ENCODE data around the gene SMIM38.
"Not testable (repeated sequence)": the region's sequence is repeated elsewhere in the genome, so short reads cannot be mapped to it uniquely, and the experiment has no call there.

Gene SMIM38

GRCh38 chr11:69135420-69136363 is 20.0 kb upstream of the SMIM38 start:
- peak in 3 of 42 donors; percentile 0 to 31 (median 23) for DNase-seq
- intact Hi-C loops (cut with DNase I), result no loop called here

- intact Hi-C loops (cut with DNase I), result no loop called here
- DNase-seq, result peak in 4 of 42 donors; percentile 2 to 13 (median 8)
Measured at GRCh38 chr11:69136471-69136870, 19.3 kb upstream of the SMIM38 start.

- intact Hi-C loops (cut with DNase I), result no loop called here
- peak in 4 of 42 donors; percentile 7 to 22 (median 14) for DNase-seq
Measured at GRCh38 chr11:69137151-69137844, 18.4 kb upstream of the SMIM38 start.

GRCh38 chr11:69138265-69138664 is 17.5 kb upstream of the SMIM38 start:
- intact Hi-C loops (cut with DNase I), result no loop called here
- DNase-seq, result peak in 1 of 42 donors; percentile 16

- intact Hi-C loops (cut with DNase I), result not testable (repeated sequence)
Measured at GRCh38 chr11:69140161-69140560, 15.6 kb upstream of the SMIM38 start.

GRCh38 chr11:69140635-69141034 is 15.1 kb upstream of the SMIM38 start:
- intact Hi-C loops (cut with DNase I), result no loop called here
- DNase-seq, result peak in 1 of 42 donors; percentile 29

More at GRCh38 chr11:69140161-69140560, 15.6 kb upstream of the SMIM38 start:
- not testable (repeated sequence) for DNase-seq

- intact Hi-C loops (cut with DNase I), result no loop called here
Measured at GRCh38 chr11:69141742-69142141, 14.0 kb upstream of the SMIM38 start.

GRCh38 chr11:69142895-69143294 is 12.8 kb upstream of the SMIM38 start:
- DNase-seq, result no peak
- intact Hi-C loops (cut with DNase I), result no loop called here

More at GRCh38 chr11:69141742-69142141, 14.0 kb upstream of the SMIM38 start:
- DNase-seq, result peak in 3 of 42 donors; percentile 24 to 40 (median 35)

- peak in 1 of 42 donors; percentile 20 for DNase-seq
- intact Hi-C loops (cut with DNase I), result no loop called here
Measured at GRCh38 chr11:69144316-69145049, 11.3 kb upstream of the SMIM38 start.

- intact Hi-C loops (cut with DNase I), result no loop called here
- DNase-seq, result no peak
Measured at GRCh38 chr11:69145050-69145380, 10.7 kb upstream of the SMIM38 start.

- DNase-seq, result peak in 1 of 42 donors; percentile 19
- intact Hi-C loops (cut with DNase I), result no loop called here
Measured at GRCh38 chr11:69148377-69148762, 7.4 kb upstream of the SMIM38 start.

GRCh38 chr11:69148806-69149205 is 6.9 kb upstream of the SMIM38 start:
- intact Hi-C loops (cut with DNase I), result no loop called here
- peak in 1 of 42 donors; percentile 26 for DNase-seq

- peak in 2 of 42 donors; percentile 26 to 29 for DNase-seq
- intact Hi-C loops (cut with DNase I), result not testable (repeated sequence)
Measured at GRCh38 chr11:69149338-69150045, 6.2 kb upstream of the SMIM38 start.

- intact Hi-C loops (cut with DNase I), result no loop called here
- DNase-seq, result no peak
Measured at GRCh38 chr11:69150175-69150574, 5.6 kb upstream of the SMIM38 start.

- intact Hi-C loops (cut with DNase I), result no loop called here
- DNase-seq, result peak in 1 of 42 donors; percentile 39
Measured at GRCh38 chr11:69151836-69152235, 3.9 kb upstream of the SMIM38 start.

GRCh38 chr11:69152733-69153421 is 2.9 kb upstream of the SMIM38 start:
- intact Hi-C loops (cut with DNase I), result no loop called here
- peak in 2 of 42 donors; percentile 32 to 40 for DNase-seq

- intact Hi-C loops (cut with DNase I), result no loop called here
- no peak for DNase-seq
Measured at GRCh38 chr11:69153661-69154060, 2.1 kb upstream of the SMIM38 start.
